SH-SY5Y (cell line): ENCODE measurements around the gene SYNPO.

Experiments
- GATA2 ChIP-seq: IDR thresholded peaks from 2 replicates; pipeline ENCODE4 v1.6.1; 2011; ENCODE audit warnings: mild to moderate bottlenecking, low read depth, low read length
- GATA3 ChIP-seq: IDR thresholded peaks from 2 replicates; pipeline ENCODE4 v1.6.1; 2011; ENCODE audit warnings: low read depth, mild to moderate bottlenecking, low read length, moderate library complexity

The SYNPO gene

DNA sequence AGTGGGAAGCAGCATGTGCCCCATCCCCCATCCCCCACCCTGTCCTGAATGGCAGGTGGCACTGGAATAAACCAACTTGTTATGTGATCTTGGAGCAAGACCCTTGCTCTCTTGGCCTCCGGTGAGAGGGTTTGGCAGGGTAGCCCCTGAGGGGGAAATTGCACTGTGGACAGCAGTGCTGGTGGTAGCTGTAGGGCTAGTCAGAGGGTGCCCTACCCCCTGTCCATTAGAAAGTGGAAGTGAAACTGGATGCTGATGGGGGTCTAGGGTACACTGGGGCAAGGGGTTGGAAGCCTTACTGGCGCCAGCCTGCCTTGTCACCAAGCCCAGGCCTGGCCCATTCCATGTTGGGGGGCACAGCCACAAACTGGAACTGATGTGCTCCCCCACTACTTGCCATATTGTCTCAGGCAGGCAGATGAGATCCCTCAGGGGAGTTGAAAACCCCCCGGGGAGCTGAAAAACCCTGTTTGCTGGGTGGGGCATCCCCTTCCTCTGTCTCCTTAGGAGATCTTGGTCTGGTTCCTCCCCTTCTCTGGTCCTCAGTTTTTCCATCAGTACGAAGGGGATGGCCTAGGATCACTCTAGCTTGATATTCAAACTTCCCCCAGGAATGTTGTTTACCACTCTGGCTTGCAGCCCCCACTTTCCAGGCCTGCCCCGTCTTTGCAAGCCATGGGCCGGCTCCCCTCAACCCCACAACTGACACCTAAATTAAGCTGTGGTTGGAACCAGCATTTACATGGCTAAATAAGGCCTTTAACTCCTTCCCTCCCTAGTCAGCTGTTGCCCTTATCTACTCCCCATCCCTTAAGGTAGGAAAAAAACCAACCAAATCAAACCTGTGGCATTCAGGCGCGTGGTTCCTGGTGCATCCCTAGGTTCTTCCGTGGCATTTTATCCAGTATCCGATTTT is 14.4 kb upstream of the SYNPO start:
- no peak for TF ChIP-seq GATA3
- no peak for TF ChIP-seq GATA2

DNA sequence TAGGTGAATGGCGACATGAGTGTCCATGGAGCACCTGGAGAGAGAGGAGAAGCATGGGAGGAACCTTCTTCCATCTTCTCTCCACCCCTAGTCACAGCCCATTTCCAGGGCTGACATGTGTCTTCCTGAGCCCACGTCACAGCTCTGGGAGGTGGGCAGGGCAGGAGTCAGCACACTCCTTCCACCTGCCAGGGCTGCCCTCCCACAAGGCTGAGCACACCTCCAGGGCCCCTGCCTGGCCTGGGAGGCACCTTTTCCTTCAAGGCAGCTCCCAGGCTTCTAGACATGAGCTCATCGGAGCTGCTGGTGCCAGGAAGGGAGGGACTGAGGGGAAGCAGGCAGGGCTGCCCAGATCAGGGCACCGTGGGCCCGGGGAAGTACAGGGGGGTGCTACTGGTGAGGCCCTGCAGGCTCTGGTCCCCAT is 13.6 kb upstream of the SYNPO start:
- TF ChIP-seq GATA3 (no peak), GATA2 (no peak)

DNA sequence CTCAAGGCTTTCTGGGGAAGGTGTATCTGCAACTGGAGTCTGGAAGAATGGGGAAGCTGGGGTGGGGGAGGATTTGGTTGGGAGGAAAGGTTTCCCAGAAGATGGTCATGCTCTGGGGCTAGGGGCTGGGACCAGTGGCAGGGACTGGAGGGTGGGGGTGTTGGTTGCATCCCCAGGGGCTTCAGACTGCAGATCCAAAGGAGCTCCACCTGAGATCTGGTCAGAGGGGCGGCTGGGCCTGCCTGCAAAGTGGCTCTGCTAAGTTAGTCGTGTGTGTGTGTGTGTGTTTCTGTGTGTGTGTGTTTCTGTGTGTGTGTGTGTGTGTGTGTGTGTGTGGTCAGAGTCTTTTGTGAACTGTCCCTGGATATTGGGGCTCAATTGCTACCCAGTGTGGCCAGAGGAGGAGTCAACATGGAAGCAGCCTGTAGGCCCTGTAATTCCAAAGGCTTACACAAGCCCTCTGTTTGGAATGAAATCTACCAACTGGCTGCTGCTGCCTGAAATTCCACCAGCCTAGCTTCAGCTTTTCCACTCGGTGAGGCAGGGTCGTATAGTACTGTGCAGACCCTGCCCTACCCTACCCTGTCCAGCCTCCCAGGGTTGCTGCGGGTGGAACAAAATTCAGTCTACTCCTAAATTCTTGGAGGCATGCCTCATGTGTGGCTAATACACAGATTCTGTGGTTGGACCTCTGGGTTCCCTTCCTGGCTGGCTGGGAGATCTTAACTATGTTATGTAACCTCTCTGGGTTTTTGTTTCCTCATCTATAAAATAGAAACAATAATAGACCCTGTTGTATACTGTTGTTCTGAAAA is 12.5 kb upstream of the SYNPO start:
- no peak for TF ChIP-seq GATA3

DNA sequence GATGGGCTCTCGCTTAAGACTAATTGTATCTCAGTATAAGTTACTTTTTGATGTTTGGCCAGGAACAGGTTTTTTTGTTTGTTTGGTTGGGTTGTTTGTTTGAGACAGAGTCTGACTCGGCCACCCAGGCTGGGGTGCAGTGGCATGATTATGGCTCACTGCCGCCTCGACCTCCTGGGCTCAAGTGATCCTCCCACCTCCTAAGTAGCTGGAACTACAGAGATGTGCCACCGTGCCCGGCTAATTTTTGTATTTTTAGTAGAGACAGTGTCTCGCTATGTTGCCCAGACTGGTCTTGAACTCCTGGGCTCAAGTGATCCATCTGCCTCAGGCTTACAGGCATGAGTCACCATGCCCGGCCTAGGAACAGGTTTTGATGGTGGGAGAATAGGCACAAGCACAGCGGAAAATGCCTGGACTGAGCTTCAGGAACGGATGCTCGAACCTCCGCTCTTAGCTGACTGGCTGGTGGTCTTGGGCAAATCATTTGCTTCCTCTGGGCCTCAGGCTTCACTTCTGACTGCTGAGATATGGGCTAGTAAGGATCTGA is 11.4 kb upstream of the SYNPO start:
- TF ChIP-seq GATA3 (no peak), GATA2 (no peak)

DNA sequence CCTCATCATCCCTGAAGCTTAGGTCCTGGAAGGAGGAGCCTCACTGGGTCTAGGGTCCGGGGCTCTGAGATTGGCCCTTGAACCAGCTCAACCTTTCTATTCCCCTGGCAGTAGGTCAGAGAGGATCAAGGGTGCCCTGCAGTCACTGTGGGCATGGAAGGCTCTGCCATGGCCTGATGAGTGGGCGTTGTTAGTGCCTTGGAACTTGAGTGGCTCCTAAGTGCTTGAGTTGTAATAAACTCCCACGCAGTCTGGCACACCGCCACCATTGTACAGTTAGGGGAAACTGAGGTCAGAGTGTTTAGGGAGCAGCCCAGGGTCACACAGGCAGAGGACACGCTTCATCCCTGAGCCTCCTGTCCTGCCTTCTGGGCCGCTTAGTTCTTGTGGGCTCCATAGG is 10.4 kb upstream of the SYNPO start:
- no peak for TF ChIP-seq GATA2
- TF ChIP-seq GATA3 = no peak

DNA sequence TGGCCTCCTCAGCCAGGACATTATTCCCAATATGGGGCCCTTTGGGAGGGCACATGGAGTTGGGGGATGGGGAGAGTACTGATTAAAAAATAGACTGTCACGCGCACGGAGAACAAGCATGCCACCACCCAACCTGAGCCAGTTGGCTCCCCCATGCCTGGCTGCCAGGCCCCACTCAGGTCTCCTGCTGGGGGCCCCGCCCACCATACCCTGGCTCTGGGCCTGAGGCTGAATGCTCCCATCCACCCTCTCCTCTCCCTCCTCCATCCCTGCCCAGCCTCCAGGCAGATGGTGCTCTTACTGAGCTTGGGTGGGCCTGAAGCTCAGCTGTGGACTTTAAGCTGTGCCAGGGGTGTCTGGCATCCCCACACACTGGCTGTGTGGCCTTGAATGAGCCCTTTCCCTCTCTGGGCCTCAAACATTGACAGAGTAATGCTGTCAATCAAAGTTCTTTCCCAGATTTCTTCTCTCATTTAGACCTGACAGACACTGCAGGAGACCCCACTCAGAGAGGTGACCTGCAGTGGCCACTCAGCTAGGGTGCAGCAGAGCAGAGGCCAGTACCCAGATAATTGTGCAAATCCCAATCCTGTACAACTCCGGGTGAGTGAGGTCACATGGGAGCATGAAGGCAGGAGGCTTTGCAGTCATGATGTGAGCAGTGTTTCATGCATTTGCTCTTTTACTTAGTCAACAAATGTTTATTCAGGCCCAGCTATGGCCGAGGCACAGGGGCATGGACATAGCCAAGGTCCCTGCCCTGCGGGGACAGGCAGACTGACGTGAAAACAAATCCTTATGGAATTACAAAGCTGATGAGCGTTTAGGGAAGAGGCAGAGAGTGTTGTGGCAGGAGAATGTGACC is 9.8 kb upstream of the SYNPO start:
- TF ChIP-seq GATA3 (no peak), GATA2 (no peak)

DNA sequence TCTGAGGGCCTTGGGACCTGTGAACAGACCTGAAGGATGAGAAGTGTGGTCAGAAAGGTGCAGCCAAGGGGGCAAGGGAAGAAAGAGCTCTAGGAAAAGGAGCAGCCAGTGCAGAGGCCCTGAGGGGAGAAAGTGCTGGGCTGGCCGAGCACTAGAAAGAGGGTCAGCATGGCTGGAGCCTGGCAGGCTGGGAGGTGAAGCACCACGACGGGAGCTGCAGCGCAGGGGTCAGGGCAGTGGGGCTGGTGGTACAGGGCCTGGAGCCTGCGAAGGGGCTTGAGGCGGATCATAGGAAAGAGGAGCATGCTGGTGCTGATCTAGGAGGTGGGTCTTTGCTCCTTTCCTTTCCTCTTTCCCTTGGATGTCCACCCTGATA is 9.1 kb upstream of the SYNPO start:
- no peak for TF ChIP-seq GATA3
- TF ChIP-seq GATA2 = no peak

DNA sequence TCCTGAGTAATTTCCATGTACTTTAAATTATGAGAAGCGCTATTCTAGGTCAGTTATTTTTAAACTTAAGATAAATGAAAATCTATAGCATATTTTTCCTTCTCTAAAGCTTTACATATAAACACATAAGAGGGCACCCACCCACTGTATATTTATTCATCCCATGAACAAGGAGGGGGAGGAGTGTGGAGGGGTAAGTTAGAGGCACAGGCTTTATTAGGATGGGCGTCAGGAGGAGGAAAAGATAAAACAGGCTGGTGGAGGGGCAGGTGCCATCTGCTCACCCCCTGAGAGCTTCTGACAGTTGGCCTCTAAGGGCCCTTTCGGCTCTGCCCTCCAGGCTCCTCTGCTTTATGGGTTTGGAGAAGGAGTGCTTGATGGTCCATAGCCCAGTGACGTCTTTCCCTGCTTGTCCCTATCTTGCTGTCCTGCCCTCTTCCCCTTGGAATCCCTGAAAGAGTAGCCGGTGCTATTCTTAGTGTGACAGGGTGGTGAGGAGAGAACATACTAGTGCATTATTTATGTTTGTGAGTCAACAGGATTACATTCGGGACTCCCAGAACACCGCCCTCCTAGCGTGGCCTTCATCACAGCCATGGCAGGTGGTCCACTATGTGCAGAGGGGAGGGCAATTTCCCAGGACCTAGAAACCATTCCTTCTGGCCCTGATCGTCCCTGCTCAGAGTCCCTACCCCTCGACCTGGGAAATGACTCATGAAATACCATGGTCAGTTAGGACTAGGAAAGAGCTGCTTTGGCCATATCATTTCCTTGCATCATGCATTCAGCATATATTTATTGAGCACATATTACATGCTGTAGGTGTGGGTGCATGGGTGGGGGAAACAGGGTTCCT is 7.9 kb upstream of the SYNPO start:
- TF ChIP-seq GATA3 = no peak
- no peak for TF ChIP-seq GATA2

DNA sequence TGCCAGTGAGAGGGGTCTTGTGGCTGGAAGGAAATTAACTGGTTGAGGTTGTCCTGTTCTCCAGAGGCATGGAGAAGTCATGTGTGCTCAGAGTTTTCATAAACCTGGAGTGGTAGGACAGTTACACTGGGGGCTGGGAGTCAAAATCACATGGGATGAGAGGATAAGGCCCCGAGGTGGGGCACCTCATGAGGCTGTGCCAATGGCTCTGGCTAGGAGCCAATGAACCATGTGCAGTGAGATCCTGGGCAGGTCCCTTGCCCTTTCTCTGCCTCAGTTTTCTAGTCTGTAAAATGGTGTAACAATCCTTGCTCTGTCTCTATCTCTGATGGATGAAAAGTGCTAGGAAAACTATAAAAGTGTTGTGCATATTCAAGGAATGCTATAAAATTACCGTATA is 7.0 kb upstream of the SYNPO start:
- TF ChIP-seq GATA3 (no peak), GATA2 (no peak)

DNA sequence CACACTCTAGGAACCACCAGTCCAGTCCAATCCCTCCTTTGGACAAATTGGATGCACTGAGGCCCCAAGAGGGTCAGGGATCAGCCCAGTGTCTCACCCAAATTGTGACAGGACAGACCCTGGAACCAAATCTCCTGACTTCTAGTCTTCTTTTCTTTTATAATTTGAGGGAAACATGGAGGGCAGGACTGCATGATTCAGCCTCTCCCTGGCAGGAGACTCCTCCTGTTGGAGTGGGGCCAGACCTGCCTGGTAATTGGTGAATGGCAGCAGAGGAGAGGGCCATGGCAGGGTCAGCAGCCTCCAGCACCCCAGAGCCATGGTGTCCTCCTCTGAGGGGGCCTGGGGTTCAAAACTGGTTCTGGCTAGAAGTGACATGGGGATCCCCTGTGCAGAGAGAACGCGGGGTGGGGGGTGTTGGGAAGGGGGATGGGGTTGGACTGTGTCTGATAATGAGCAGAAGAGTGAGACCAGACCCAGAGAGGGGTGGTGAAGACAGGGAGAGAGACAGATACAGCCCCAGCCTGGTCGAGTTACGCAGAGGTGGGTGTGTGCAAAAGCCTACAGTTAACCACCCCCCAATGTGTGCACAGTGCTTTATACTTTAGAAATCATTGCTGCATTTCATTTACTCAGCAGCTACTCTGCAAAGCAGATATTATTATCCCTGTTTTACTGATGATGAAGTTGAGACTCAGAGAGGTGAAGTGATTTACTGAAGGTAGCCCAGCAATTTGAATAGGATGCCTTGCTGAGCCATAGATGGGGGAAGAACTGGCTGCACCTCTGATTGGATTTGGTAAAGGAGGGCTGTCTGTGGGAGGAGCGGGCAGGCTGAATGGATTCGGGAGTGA is 3.8 kb upstream of the SYNPO start:
- TF ChIP-seq GATA2 (no peak), GATA3 (no peak)

DNA sequence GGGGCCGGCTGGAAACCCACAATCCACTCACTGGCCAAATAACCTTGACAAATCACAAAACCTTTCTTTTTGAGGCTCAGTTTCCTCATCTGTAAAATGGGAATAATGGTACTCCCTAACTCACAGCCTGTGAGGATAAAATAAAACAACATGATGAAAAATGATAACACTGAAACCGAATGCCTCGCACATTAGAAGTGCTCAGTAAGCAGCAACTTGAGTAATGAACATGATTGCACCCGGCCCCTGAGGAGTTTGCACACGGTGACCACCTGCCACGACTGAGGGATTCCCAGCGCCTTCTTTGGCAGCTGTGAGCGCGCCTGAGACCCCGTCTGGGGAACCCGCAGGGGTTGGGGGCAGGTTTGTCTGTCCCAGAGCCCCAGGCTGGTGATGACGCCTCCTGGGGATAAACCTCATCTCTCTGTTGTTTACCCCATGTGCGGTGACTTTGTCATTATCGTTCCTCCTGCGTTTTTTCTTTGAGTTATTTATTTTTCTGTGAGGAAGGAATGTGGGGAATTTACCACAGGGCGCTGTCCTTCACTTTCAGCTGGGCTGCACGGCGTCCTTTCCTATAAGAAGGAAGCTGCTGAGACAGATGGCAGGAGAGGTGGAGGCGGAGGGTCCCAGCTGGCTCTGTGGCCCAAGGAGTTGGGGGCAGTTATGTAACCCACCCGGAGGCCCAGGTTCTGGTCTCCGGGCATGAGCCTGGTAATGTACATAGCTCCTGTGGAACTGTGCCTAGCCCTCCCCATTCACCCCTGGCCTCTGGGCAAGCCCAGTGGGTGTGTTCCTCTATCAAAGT is 3.0 kb upstream of the SYNPO start:
- TF ChIP-seq GATA2 (no peak), GATA3 (no peak)

DNA sequence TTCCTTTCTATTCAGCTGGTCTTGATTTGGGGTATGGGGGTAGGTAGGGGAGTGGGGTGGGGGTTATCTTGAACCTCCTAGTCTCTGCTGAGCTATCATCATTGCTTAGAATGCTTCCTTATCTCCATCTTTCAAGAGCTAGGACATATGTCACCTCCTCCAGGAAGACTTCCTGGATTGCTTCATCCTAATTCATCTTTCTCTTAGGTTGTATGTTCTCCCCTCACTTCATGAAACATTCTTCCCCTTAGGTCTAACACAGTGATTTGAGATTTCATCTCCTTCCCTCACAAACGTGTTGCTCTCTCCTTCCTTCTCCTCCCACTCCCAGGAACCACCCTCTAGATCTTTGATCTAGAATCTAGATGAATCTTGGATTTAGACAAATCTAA is 2.4 kb upstream of the SYNPO start:
- TF ChIP-seq GATA2 = no peak
- TF ChIP-seq GATA3 = no peak
